Raji (cell line): ENCODE data around the gene THSD4.

Source experiments
- POLR2A ChIP-seq: IDR thresholded peaks from 2 replicates; pipeline ENCODE4 v1.6.1; 2011; ENCODE audit warnings: low read depth, low read length, control low read depth; ENCODE audit not compliant: insufficient read depth

The THSD4 gene

DNA sequence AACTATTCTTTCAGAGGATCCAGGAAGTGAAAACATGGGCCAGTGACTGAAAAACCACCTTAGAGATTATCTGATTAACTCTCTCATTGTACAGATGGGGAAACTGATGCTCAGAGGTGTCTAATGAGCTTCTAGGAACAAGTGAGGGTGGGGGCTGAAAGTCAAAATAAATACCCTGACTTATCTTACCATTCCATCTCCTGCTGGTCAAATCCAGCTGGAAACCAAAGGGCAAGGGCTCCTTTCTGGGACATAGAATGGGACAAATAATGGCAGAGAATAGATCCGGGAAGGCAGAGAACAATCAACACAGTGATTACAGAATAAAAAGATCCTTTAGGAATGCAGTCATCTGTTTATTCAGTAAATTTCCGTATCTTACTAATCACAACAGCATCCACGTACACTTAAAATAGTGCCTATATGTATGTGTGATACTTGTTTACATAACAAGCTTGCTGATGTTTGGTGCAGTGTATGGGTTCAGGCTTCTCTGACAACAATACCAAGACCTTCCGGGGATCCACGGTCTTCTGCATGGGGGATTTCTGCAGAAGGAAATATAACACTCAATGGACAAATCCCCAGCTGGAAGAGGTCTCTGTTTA is 173.2 kb downstream of the THSD4 start:
- TF ChIP-seq POLR2A: no peak

DNA sequence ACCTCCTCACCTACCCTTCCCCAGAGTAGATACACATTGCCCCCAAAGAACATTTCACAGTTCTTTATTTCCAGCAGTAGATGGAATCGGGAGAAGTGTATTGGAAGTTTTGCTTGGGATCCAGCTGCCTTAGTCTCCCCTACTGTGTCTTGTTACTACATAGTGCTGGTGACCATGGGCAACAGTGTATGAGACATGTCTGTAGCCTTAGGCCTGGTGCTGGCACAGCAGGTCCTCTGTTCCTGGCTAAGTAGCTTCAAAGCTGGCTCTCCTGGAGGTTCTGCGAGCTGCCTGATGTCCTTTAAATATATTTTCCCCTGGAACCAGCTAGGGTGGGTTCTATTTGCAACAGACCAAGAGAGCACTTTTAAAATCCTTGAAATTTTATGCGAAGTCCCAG is 174.7 kb downstream of the THSD4 start:
- no peak for TF ChIP-seq POLR2A

DNA sequence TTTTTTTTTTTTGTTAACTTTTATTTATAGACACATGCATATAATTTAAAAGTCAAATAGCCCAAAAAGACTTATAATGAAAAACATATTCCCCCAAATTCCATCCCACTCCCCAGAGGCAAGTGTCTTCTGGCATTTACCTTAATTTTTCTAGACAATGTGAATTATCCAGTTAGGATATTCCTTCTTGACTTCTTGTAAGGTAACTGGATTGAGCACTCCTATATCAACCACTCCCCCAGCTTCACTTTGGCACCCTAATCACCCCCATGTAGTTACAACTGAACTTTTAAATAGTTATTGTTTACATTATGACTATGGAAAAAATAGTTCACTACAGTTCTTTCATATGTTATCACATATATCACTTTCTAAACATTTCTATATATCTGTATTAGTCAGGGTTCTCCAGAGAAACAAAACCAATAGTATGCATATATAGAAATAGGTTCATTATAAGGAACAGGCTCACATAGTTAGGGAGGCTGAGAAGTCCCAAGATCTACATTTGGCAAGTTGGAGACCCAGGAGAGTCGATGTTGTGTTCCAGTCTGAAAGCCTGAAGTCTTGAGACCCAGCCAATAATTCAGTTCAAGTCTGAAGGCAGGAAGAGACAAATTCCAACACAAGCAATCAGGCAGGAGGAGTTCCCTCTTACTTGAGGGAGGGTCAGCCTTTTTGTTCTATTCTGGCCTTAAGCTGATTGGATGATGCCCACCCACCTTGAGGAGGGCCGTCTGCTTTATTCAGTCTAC is 175.8 kb downstream of the THSD4 start:
- TF ChIP-seq POLR2A: no peak

DNA sequence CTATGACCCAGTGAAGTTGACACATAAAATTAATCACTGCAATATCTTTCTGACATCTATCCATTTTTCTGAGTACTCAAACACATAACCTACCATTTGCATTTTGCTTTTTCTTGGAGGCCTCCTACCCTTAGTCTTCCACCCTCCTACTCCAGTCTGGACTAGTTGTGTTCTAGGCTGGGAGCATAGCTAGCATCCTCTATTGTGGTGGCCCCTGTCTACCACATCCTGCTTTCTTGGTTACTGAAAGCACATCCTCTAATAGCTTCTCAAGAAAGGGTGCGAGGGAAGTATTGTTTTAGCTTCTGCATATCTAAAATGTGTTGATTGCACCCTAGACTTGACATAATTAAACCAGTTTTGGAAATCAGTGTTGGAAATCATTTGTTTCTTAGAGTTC is 176.5 kb downstream of the THSD4 start:
- TF ChIP-seq POLR2A: no peak

DNA sequence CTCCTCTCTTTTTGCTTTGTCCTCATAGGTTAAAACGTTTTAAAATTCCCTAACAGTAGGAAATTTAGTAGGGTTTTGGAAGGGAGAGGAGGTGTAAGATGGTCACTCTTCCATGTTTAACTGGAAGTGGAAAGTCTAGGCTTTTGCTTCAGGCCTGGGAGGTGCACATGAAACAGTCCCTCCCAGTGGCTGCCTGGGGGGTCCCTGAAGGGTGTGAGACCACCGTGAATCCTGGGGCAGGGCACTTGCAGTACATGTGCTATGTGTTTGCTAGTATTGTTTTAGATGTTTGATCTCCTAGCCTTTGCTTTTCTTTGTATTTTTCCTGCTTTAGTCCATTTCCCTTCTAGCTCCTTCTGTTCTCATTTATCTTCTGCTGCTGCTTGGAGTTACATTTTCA is 178.5 kb downstream of the THSD4 start:
- no peak for TF ChIP-seq POLR2A

DNA sequence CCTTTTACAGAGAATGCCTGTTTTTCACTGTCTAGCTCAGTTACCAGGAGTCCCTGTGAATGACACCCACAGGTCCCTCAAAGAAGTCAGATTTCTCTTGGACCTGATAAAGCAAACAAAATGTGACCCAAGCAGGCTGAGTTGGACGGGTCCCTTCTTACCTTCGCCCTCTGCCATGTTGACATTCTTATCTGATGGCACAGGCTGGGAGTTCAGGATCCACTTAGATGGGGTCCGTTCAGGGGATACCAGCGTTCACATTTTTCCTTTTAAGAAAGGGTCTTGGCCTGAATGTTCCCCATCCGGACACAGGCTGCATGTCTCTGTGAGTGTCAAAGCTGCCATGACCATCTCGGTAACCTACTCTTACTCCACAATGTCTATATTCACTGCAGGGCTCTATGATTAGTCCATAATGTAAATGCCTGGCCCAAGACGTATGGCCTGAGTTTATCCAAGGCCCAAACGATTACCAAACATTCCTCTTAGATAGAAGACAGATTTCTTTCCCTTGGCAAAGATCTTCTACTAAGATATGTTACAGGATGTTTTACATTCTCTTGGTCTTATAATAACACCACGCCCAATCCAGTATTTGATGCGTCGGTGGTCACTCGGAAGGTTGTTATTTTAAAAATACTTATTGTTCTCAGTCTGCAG is 179.1 kb downstream of the THSD4 start:
- TF ChIP-seq POLR2A: no peak

DNA sequence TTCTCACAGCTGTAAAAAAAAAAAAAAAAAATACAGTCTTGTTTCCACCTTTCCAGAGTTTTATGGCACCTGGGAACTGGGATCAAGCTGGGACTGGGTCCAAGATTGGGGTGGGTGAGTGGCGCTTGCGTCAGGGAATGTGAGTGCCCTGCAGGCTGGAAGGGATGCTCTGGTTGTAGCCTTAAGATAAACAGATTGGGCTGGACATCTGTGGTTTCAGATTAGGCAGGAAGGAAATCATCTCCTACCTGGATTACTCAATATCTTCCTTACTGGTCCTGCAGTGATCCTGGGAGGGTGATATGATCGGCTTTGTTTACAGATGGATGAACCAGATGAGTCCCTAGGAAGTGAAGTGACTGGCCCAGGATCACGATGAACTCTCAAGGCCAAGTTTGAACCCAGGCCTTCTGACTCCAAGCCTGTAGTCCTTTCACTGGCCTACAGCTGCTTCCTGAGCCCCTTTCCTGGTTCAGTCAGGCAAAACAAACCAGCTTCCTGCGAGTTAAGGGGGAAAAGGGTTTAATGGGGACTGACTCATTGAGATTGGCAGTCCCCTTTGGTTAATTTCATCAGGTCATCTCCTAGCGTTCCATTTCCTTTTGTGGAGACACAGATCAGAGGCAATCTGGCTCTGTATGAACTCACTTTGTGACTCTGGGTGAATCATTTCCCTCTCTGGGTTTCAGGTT is 179.8 kb downstream of the THSD4 start:
- no peak for TF ChIP-seq POLR2A

DNA sequence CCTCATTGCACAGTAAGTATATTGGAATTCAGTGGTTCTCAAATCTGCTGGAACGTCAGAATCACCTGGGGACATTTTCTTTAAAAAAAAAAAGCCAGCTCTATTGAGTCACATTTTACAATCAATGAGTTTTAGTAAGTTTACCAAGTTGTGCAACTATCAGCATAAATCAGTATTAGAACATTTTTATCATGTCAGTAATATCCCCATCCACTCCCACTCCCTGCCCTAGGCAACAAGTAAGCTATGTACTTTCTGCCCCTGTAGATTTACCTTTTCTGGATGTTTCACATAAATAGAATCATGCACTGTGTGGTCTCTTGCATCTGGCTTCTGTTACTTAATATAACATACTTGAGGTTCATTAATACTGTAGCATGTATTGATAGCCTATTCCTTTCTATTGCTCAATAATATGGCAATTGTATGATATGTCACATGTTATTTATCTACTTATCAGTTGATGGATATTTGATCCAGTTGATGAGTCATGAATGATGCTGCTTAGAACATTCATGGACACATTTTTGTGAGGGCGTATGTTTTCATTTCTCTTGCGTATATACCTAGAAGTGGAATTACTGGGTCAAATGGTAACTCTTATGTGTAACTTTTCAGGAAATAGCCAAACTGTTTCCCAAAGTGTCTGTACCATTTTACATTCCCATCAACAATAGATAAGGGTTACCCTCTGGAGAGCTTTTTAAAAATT is 180.5 kb downstream of the THSD4 start:
- no peak for TF ChIP-seq POLR2A

DNA sequence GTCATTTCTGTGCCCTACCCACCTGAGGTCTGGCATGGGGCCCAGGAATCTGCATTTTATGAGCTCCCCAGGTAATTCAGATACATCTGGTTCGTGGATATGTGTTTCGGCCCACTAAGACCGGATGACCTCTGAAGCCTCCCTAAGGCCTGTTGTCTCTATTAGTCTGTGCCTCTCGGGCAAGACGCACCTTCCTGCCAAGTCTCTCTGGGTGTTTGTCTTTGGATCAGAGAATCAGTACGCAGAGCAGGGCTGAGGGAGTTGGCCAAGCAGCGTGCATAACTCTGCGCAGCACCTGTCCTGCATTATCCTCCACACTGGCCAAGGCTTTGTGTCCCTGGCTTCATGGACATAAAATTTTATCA is 181.0 kb downstream of the THSD4 start:
- no peak for TF ChIP-seq POLR2A

DNA sequence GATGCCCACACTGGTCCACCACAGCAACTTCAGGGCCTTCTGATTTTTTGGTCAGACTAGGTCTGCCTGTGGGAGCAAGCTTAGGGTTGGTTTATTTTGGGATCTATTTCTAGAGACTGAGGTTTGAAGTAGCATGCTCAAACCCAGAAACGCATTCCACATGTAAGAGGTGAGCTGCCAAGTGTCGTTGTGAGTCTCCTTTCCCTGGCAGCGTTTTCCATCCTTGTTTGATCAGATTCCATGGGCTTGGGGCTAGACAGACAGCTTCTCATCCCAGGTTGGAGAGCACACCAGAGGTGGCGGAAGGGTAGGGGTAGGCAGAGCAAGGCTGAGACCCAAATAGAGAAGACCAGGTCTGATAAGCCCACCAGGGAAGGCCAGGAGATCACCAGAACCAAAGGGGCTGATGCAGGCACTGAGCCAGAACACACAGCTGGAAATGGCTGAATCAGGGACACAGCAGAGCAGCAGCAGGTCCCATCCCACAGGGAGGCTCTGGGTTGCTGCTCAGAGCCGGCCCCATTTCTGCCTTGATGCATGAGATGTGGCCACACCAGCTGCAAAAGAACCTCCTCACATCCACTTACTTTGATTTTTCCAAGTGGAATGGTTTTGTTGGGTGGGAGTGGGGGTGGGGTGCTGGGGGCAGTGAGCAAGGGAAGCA is 186.8 kb downstream of the THSD4 start:
- TF ChIP-seq POLR2A: no peak

DNA sequence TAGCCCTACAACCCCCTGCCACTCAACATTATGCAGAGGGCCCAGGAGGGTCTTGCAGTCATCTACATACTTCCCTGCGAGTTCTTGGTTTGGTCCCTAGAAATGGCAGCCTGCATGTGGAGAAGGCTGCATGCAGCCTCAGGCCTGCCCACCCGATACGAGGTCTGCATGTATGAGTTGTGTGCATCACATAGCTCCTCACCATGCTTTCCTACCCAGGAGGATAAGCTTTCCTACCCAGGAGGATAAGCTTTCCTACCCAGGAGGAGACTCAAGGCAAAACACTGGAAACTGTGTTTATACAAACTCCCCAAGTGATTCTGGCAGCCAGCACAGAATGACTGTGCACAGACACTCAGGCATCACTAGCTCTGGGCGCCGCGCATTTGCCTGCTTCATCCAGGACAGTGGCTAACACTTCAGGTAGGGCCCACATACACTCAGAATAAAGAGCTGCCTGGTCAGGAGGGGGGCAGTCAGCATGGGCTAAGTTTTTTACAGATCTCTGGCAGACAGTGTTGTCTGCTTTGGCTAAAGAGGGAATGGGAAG is 187.7 kb downstream of the THSD4 start:
- TF ChIP-seq POLR2A: no peak

DNA sequence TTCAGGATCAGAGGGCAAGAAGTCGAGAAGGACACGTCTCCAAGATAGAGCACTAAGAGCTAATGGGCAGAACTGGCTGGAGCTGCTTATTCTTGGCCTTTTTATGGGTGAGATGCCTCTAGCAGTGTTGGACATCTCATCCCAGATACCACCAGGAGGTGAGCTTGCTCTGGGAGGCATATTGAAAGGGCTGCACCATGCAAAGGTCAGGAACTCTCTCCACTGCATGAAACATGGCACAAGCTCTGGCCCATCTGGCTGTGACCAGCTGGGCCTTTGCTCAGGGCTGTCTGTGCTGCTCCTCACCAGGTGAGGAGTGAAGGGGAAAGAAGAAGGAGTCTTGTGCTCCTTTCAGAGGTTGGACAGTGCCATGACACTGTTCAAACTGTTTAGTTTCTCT is 188.7 kb downstream of the THSD4 start:
- TF ChIP-seq POLR2A: no peak

DNA sequence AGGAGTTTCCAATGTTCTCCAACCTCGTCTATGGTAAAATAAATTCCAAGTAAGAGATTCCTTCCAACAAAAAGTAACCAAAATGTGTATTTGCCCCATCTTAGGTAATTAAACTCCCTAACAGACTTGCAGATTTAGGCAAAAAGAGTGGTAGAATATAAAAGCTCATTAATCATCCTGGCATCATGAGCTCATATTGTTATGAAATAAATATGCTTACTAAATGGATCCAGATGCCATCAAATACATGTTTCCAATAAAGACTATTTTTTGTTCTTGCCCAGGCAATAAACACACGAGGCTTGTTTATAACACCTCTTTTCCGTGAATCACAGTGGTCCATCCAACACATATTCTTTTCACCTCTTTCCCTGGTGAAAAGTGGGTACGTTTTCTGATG is 189.4 kb downstream of the THSD4 start:
- no peak for TF ChIP-seq POLR2A

DNA sequence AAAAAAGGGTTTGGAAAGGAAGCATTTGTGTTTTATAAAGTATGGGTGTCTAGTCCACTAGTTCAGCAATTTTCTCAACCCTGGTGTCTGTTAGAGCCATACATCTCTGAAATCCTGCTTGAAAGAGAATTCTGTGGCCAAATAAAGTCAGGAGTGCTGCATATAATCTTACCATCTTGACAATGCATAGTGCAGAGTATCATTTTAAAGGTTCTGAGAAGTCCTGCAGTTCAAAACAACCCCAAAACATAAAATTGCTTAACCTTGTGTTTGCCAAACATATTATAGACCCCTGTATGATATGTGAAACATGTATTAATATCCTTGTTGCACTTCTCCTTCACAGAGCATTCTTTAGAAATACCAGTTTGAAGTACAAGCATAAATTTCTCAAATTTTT is 191.3 kb downstream of the THSD4 start:
- TF ChIP-seq POLR2A: no peak
